Measurements from ENCODE around the gene JUN. TPM values are rescaled to one million over a fixed set of nuclear protein-coding genes. Genes with fewer than 3 reads are reported as not detected.
A peak's percentile ranks its signal among the peaks of the same experiment; 100 is the strongest.

Gene JUN
- total RNA-seq, 4 donors from 2014 or later: 137 to 458 (median 151) TPM

- Histone ChIP-seq H3K36me3 (no peaks in the 10 kb centered on the region), H3K27me3 (no peaks in the 10 kb centered on the region), H3K4me3 (no peak overlapping the region), H3K9me3 (no peaks in the 10 kb centered on the region), H3K27ac (peak overlapping the region; percentile 57), H3K4me1 (peaks cover 15% of the 10 kb centered on the region)
- 53% methylated on average over 6 of the region's 6 CpGs for WGBS
- TF ChIP-seq POLR2A (IDR thresholded peaks at IDR 0.05): no peak
- TF ChIP-seq CTCF (IDR thresholded peaks at IDR 0.05): no peak
- TF ChIP-seq EP300 (IDR thresholded peaks at IDR 0.05): no peak
- TF ChIP-seq POLR2AphosphoS5 (IDR thresholded peaks at IDR 0.05): no peak
- DNase-seq (ENCODE audit: low spot score in 2 of 2): no peak
These were observed 51.6 kb downstream of the JUN start for GRCh38 chr1:58732087-58732775.

Other genes starting within 250 kb of the JUN start
- gene OMA1, start 237.3 kb downstream of the JUN start, total RNA-seq: 10 to 100 TPM; 17.9 to 31.5 (median 27.8) TPM
- 100 to 1,000 TPM; 151 to 724 (median 511) TPM for gene TACSTD2, start 206.8 kb downstream of the JUN start, total RNA-seq
- gene MYSM1, start 84.0 kb downstream of the JUN start, total RNA-seq: 10 to 100 TPM; 21.5 to 62.4 (median 25.1) TPM